Body of pancreas (tissue), 4 donors: ENCODE data around the gene ICOS.

Experiments
- POLR2A ChIP-seq, 3 donors: fragments of 450-650 bp; IDR thresholded peaks; one replicate each; pipeline ENCODE4 v1.6.1; 2016; ENCODE audit warnings: antibody characterized with exemption in 3 of 3, mild to moderate bottlenecking in 2 of 3
- TF ChIP-seq, protein P1 (sequence below), 7 experiments: fragments of 450-650 bp in 4 of 7; fragments of 200-600 bp in 3 of 7; sonication (generic) in 3 of 7; IDR thresholded peaks; one replicate each; pipeline ENCODE4 v1.5.1; 2016 to 2019; ENCODE audit warnings: antibody characterized with exemption in 7 of 7

DNA sequence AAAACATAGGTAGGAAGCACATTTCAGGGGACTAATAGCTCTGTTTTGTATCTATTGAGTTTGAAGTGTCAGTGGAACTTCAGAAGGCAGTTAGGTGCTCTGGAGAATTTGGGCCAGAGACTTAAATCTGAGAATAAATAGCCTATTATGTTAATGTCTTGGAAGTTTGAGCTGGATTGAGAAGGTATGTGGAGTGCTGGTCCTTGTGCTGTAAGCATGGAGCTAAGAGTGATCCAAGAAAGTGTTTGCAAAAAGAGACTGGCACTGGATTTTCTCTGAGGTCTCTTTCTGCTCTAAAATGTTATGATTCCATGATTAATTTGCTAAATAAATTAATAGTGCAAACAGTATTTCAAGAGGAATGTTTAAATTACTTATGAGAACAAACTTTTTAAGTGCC is 63.3 kb downstream of the ICOS start:
- TF ChIP-seq, protein P1, sequence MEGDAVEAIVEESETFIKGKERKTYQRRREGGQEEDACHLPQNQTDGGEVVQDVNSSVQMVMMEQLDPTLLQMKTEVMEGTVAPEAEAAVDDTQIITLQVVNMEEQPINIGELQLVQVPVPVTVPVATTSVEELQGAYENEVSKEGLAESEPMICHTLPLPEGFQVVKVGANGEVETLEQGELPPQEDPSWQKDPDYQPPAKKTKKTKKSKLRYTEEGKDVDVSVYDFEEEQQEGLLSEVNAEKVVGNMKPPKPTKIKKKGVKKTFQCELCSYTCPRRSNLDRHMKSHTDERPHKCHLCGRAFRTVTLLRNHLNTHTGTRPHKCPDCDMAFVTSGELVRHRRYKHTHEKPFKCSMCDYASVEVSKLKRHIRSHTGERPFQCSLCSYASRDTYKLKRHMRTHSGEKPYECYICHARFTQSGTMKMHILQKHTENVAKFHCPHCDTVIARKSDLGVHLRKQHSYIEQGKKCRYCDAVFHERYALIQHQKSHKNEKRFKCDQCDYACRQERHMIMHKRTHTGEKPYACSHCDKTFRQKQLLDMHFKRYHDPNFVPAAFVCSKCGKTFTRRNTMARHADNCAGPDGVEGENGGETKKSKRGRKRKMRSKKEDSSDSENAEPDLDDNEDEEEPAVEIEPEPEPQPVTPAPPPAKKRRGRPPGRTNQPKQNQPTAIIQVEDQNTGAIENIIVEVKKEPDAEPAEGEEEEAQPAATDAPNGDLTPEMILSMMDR (IDR thresholded peaks at IDR 0.05), result no peak
- TF ChIP-seq POLR2A (IDR thresholded peaks at IDR 0.05), result no peak
